ENCODE data around the gene CRACR2B.

The CRACR2B gene

DNA sequence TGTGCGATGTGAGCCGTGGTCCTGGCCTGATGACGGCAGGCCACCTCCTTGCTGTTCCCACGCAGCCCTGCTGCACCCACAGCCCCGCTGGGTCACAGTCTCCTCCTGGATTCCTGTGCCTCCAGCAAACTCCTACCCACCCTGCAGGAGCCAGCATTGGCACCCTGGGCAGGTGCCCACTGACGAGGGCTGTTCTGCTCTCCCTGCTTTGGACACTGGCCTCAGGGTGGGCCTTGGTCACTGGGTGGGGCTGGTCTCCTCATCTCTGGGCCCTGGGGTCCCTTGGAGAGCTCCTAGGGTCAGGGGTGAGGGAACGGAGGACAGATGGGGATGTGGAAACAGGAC, 27.6 kb downstream of the CRACR2B start:
- no peak for DNase-seq

DNA sequence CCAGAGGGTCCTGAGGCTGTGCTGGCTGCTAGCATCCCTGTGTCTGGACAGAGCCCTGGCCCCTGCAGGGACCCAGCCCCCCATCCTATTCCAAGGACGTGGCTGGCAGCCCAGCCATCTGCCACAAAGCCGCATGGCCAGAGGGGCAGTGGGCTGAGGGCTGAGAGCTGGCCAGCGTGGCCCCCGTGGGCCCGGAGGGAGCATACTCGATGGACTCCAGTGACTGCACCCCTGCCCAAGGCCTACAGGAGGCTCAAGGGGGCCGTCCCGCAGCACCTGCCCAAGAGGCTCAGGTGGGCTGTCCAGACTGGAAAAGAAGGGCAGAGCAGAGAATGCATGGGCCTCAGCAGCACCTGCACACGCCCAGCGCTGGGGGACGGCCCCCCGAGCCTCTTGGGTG, 28.1 kb downstream of the CRACR2B start:
- no peak for DNase-seq

DNA sequence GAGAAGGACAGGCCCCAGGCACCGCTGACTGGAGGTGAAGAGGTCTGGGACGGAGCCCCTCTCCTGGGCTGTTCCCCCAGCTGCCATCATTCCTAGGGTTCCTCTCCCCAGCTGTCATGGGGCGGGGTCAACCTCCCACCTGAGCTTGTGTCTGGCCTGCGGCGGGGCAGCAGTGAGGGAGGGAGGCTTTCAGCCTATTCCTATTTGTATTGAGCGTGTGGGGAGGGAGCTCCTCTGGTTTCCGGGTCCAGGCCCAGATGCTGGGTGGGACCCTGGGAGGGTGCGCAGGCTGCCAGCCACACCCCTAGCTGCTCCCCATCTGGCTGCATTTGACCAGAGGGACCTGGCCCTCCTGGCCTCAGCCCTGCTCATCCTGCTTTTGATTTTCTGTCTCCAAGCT, 28.7 kb downstream of the CRACR2B start:
- DNase-seq, result no peak

DNA sequence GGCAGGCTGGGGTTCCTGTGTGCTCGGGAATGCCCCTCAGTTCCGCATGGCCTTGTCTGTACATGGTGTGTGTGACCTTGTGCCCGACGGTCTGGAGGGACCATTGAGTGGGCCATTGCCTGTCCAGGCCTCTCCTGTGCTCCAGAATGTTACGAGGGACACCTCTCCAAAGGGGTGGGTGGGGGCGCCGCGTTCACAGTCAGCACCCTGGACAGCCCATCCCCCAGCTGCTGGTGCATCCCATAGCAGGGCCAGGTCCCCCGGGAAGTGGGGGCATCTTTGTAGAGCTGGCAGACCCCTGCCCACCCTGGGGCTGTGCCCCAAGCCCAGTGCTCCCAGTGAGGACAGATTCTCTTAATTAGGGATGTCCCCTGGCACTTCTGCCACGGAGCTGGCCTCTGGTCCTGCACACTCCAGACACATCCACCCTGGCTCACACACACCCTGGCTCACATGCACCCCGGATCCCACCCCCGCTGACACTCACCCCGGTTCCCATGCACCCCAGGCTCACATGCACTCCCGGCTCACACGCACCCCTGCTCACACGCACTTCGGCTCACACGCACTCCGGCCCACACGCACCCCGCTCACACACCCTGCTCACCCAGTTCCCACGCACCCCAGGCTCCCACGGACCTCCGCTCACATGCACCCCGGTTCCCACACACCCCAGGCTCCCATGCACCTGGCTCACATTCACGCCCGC, 30.5 kb downstream of the CRACR2B start:
- no peak for DNase-seq

DNA sequence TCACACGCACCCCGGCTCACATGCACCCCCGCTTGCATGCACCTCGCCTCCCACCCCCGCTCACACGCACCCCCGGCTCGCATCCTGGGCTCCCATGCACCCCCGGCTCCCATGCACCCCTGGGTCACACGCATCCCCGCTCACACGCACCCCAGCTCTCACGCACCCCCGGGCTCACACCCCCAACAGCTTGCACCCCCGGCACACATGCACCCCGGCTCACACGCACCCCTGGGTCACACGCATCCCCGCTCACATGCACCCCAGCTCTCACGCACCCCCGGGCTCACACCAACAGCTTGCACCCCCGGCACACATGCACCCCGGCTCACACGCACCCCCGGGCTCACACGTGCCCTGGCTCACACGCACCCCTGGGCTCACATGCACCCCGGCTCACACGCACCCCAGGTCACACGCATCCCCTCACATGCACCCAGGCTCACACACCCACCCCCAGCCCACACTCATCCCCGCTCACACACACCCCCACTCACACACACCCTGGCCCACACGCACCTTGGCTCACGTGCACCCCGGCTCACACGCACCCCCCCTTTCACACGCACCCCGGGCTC, 31.1 kb downstream of the CRACR2B start:
- no peak for DNase-seq

DNA sequence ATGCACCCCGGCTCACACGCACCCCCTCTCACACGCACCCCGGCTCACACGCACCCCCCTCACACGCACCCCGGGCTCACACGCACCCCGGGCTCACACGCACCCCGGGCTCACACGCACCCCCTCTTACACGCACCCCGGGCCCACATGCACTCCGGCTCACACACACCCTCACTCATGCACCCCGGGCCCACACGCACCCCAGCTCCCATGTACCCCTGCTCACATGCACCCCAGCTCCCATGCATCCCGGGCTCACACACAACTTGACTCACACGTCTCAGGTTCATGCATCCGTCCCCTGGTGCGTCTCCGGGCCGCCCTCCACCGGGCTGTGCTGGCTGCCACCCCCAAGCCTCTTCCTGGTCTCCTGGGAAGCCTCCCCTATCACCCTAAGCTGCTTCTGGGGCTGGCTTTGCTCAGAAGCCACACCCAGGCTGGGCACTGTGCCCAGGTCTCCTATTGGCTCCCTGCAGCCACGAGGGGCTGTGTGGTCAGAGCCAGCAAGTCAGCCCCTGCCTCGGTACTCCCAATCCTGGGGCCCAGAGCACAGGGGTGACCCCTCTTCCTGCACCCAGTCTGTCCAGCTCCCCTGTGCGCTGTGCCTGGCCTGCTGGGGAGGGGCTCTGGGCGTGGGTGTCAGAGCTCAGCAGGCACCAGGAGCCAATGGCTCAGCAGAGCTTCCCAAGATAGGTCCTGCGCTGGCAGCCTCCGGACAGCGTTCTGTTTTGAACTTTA, 31.8 kb downstream of the CRACR2B start:
- no peak for DNase-seq

DNA sequence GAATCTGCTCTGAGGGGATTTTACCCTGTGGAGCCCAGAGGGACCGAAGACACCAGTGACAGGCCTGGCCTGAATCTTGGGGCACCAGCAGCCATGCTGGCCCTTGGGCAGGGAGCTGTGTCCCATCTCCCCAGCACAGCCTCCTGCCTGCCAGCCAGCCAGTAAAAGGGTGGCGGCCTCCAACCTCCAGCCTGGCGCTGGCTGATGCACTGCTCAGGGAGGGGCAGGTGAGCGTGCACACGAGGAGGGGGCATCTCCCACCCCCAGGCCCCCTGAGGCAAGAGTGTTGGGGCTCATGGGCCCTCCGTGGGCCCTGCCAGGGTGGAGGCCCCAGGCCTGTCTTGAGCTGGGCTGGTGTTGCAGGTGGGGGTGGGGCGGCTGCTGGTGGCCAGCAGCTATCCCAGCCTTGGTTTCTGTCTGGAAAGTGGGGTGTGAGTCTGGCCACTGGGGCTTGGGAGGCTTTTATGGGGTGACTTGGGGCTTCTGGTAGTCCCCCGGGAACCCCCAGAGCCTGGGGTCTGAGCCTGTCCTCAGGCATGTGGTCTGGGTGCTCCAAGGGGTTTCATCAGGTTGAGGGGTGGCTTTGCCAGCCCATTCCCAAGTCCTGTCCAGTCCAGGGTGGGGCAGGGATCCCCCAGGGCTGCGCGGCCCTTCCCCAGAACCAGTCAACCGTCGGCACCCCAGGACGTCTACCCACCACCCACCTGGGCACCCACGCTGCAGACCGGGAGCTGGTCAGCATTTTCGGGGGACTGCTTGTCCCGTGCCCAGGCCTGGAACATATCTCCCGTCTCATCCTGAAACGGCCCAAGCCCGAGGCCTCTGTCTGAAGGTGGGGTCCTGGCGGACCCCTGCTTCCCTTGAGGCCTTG, 32.8 kb downstream of the CRACR2B start:
- no peak for DNase-seq

DNA sequence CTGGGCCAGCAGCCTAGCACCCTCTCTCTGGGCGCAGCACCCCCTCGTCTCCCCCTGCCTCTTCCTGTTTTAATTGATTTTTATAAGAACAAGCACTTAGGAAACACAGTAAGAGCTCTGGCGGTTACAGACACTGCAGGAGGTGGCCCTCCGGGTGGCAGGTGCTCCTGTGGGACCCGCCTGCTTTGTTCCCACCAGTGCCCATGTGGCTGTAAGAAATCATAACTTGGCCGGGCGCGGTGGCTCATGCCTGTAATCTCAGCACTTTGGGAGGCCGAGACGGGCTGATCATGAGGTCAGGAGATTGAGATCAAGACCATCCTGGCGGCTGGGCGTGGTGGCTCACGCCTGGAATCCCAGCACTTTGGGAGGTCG, 33.4 kb downstream of the CRACR2B start:
- DNase-seq, result no peak

DNA sequence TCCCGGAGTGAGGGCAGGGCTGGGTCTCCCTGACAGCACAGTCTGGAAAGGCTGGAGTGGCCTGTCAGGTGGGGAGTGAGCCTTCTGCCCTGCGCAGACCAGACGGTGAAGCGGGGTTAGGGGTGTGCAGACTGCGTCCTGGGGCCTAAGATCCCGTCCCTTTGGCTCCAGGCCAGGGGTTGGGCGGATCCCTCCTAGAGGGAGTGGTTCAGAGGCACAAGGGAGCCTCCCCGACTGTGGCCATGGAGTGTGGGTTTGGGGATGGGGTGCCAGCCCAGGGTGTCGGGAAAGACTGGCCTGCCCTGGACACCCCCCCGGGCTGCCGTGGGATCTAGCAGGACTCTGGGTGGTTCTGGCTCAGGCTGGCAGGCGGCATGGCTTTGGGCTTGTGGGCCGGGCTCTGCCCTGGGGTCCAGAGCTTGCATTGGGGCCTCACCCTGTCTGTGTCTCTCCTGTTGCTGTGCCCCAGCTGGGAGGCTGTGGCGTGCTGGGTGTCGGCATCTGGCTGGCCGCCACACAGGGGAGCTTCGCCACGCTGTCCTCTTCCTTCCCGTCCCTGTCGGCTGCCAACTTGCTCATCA, 34.5 kb downstream of the CRACR2B start:
- DNase-seq, result no peak

DNA sequence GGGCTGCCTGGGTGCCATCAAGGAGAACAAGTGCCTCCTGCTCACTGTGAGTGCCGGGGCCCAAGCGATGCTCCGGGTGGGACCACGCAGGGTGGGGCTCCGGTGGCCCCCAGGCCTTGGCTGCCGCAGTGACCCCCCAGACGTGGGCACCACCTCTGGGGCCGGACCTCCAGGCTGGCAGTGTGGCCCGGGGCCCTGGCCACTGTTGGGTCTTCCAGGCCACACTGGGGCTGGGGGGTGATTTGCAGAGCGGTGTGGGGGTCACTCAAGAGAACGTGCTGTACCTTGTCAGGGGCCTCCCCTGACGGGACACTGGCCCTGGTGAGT, 34.9 kb downstream of the CRACR2B start:
- no peak for DNase-seq

DNA sequence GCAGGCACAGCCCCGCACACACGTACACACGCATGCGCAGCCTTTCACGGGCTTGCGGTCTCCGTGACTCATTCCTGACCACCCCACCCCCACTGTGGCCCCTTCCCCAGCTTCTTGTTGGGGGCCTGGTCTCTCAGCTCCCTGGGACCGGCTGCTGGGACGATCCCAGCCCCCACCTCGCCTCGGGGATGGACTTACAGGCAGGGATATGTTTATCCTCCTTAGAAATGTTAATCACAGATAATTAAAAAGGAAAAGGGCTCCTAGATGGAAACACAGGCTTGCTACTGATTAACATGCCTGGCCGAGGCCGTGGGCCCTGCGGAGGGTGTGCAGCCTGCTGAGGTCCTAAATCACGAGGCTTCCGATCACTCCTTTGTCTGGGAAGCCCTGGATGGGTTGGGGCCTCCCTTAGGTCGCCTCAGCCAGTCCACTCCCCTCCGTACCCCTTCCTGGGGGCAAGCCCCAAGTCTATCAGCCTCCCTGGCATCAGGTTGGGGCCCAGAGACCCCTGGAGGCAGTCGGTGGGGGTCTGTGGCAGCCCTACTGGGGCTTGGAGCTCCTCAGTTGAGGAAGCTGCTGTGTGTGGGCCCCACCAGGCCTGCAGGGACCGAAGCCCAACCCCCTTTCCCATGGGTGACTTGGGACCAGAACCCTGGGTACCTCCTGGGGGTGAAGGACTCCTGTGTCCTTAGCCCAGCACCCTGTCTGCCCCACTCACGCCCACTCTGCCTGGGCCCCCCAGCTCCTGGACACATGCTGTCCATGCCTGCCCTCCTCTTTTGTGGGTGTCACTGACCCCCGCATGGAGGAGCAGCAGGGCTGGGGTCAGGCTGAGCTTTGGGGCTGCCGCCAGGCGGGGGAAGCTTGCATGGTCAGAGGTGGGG, 35.5 kb downstream of the CRACR2B start:
- DNase-seq, result no peak

DNA sequence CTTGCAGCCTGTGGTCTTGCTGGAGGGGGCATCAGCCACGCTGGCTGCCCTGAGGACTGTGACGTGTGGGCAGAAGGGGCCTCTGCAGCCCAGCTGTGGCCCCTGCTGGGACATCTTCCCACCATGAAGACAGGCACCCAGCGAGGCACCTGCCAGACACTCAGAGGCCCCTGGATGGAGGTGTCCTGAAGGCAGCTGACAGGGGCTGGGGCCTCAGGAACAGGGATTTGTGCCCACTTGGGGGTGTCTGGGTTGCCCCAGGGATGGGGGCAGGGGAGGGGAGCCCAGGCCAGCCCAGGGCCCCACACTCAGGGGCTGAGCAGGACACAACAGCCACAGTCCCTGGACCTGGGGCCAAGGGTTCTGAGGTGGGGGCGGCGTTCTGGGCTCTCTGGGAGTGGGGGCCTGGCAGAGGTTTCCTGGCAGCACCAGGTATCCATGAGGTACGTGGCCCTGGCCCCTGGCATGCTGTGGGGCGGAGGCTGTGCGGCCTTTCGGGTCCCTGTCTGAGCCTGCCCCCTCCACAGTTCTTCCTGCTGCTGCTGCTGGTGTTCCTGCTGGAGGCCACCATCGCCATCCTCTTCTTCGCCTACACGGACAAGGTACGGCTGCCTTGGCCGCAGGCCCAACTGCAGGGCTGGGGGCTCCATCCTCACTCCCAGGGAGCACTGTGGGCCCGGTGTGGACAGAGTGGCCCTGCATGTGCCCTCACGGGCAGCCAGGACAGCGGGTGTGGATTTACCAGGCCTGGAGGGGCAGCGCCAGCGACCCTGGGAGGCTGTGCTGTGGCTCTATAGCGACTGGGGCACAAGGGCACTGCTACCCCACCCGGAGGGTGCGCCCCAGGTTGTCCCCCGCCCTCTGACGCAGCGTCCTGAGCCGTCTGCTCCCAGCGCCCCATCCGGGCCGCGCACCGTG, 36.5 kb downstream of the CRACR2B start:
- no peak for DNase-seq

DNA sequence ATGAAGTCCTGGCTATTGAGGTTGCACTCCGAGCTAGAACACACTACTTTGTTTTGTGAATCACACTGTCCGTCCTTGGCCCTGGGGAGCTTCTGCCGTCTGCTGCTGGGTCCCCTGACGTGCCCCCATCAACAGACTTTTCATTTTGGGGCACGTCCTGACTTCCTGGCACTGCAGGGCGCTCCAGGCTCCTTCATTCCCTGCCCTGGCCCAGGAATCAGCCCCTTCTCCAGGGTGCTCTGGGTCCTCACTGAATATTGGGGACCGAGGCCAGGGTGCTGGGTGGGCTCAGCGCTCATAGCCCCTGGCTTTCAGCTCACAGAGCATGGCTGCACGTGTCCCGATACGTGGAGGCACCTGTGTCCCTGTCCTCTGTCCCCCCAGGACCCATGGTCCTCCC, 37.2 kb downstream of the CRACR2B start:
- no peak for DNase-seq

DNA sequence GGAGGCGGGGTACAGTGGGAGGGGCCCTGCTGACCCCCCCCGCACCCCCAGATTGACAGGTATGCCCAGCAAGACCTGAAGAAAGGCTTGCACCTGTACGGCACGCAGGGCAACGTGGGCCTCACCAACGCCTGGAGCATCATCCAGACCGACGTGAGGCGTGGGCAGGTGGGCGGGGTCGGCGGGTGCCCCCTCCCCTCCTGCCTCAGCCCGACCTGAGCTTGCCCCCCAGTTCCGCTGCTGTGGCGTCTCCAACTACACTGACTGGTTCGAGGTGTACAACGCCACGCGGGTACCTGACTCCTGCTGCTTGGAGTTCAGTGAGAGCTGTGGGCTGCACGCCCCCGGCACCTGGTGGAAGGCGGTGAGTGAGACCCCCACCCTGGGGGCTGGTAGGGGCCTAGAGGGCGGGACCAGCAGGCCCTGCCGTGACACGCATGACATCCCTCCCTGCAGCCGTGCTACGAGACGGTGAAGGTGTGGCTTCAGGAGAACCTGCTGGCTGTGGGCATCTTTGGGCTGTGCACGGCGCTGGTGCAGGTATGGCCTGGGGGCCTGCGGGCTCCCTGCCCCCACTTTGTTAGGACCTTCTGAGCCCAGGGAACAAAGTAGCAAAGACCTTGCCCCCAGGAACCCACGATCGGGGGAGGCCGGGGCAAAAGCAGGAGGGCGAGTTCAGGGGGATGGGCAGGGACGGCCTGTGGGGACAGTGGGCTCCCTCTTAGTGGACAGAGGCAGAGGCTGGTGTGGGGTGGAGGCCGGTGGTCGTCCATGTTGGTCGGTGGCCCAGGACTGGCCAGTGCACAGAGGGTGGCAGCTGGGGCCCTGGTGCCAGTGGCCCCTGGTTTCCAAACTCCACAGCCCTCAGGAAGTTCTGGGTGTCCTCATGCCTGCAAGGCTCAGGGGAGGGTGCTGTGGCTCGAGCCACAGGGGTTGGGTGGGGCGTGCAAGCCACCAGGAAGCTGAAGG, 38.0 kb downstream of the CRACR2B start:
- DNase-seq, result no peak

DNA sequence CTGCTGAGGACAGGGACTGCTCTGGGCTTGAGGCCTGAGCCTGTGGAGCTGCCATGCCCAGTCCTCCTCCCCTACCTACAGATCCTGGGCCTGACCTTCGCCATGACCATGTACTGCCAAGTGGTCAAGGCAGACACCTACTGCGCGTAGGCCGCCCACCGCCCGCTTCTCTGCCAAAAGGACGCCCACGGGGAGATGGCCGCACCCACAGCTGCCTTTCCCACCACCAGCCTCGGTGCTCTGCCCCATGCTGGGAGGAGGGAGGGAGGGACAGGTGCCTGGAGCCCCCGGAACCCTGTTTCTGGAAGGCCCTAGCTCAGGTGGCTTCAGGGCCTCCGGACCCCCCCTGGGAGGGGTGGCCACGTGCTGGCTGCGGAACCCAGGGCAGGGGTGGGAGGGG, 38.8 kb downstream of the CRACR2B start:
- DNase-seq, result no peak

DNA sequence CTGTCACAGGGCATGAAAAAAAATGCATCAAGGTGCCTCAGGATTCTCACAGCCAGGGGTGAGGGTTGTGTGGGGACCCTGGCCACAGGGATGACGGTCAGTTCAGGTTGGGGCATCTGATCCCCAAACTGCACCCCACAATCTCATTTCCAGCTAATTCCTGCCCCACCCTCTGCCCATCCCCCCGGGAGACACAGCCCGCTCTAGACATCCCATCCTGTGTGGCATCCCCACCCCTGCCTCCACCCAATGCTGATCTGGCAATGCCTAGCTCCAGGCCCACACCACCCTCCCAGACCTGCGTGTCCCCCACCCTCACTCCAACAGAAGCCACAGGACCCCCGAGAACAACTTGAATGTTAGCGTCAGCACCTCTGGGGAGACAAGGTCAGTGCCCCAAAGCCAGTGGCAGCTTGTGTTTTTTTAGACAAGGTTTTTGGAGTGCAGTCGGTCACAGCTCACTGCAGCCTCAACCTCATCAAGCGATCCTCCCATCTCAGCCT, 40.2 kb downstream of the CRACR2B start:
- DNase-seq, result no peak

DNA sequence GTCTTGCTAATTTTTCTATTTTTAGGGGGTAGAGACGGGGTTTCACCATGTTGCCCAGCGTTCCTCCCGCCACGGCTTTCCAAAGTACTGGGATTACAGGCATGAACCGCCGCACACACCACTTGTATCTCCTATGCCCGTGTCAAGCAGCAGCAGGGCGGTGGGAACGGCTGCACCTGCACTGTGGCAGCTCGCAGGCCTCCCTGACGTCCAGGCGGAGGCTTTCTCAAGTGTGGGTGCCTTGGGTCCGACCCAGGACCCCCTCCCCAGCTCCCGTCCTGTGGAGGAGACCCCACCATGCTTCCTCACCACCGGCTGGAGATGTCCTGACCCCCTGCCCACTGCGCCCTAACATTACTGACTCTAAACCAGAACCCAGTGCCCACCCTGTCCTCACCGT, 40.7 kb downstream of the CRACR2B start:
- DNase-seq, result no peak

DNA sequence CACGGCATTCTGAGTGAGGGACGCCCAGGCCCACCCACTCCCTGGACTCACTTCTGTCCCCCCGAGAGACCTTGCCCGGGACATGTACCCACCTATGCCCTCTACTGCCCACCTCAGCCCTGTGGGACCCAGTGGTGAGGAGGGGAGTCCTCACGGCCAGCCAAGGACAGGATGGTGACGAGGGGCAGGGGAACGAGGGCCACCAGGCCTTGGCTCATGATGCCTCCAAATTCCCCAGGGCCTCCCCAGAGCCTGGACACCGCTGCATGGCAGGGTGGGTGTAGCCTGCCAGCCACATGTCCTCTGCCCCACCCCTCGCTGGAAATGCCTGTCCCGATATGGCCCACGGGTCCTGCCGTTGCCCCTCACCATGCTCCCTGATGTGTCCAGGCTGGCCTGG, 41.1 kb downstream of the CRACR2B start:
- no peak for DNase-seq

DNA sequence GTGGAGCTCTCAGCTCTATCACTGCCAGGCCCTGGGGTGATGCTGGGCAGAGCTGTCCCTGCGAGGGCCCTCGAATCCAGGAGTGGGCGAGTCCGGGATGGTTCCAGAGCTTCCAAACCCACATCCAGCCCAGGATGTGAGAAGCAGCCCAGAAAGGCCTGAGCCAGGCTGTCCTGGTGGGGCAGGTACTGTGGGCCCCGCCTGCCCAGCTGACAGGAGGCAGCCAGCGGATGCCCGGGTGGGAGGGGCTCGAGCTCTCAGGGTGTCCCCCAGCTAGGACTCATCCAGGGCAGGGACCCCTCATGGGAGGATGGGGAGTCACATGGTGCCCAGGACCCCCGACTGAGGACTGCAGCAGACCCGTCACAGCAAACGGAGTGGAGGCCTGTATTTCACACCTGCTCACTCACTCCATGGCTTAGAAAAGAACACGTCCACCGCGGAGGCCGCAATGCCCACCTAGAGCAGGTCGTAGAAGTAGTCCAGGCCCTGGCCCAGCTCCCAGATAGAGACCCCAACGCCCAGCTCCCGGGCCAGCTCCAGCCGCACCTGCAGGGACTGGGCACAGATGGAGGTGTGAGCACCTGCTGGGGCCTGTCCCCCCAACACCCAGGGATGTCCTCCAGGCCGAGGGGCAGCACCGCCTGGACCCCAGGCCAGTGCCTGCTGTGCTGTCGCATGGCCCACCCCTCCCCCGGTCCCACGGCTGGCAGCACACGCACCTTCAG, 41.8 kb downstream of the CRACR2B start:
- DNase-seq, result no peak
